Heart right ventricle (tissue), 16 donors: ENCODE results near the gene TMBIM4. TPM values are rescaled to one million over a fixed set of nuclear protein-coding genes. Genes with fewer than 3 reads are reported as not detected.
"Not testable (repeated sequence)": the region's sequence is repeated elsewhere in the genome, so short reads cannot be mapped to it uniquely, and the experiment has no call there.

Experiments
- ATAC-seq, 8 donors: fragments of 200-7000 bp; cut with Tn5 transposase; one replicate each; pipeline ENCODE4 v1.9.1; 2020; ENCODE audit warnings: mild to moderate bottlenecking in 8 of 8, moderate library complexity in 8 of 8, moderate number of reproducible peaks in 1 of 8
- DNase-seq, 2 donors: peaks; one replicate each; pipeline ENCODE4 v3.0.0-alpha.2; 2020
- H3K27ac ChIP-seq, 10 donors: fragments of 200-600 bp; sonication (generic) in 2 of 10; one replicate each; pipeline versions ENCODE4 v1.5.0 to v1.8.0; 2020 to 2022; ENCODE audit warnings: mild to moderate bottlenecking in 3 of 10
- H3K27me3 ChIP-seq, 7 donors: fragments of 200-600 bp; one replicate each; pipeline ENCODE4 v1.8.0; 2021 to 2022; ENCODE audit warnings: mild to moderate bottlenecking in 2 of 7
- H3K36me3 ChIP-seq, 9 donors: fragments of 200-600 bp; sonication (generic) in 1 of 9; one replicate each; pipeline versions ENCODE4 v1.5.0 to v1.8.0; 2020 to 2022; ENCODE audit warnings: mild to moderate bottlenecking in 2 of 9
- H3K4me1 ChIP-seq, 9 donors: fragments of 200-600 bp; sonication (generic) in 1 of 9; one replicate each; pipeline versions ENCODE4 v1.5.0 to v1.8.0; 2020 to 2022; ENCODE audit warnings: mild to moderate bottlenecking in 4 of 9
- H3K4me3 ChIP-seq, 10 donors: fragments of 200-600 bp; sonication (generic) in 2 of 10; one replicate each; pipeline versions ENCODE4 v1.5.0 to v1.8.0; 2020 to 2022; ENCODE audit warnings: mild to moderate bottlenecking in 7 of 10, moderate library complexity in 2 of 10
- H3K9me3 ChIP-seq, 11 donors: fragments of 200-600 bp in 10 of 11; sonication (generic) in 2 of 11; one replicate each; pipeline versions ENCODE4 v1.5.0 to v1.8.0; 2013 to 2022; ENCODE audit warnings: mild to moderate bottlenecking in 2 of 11, control low read depth in 1 of 11, moderate library complexity in 1 of 11
- CTCF ChIP-seq, 9 donors: fragments of 200-600 bp; sonication (generic) in 2 of 9; IDR thresholded peaks; one replicate each; pipeline versions ENCODE4 v1.5.0 to v1.8.0; 2021 to 2022; ENCODE audit warnings: antibody characterized with exemption in 9 of 9, mild to moderate bottlenecking in 5 of 9, moderate library complexity in 1 of 9
- WGBS, 2 donors: extraction: QIAGEN DNeasy Blood & Tissue Kit; methylation state at CpG; one replicate each; pipeline ENCODE4 v1.1.7; 2013; ENCODE audit warnings: inconsistent platforms in 1 of 2; 5-methylcytosine and 5-hydroxymethylcytosine counted together
- intact Hi-C, 10 donors: fragments of 100-400 bp; cut with DNase I; formaldehyde crosslinking; loops; one replicate each; pipeline versions ENCODE4 v1.11.1 to v1.14.2; 2022
- polyA plus RNA-seq, 2 donors: library from polyadenylated mRNA; stranded (reverse); fragments of 200-250 nt; gene quantifications; one replicate each; pipeline ENCODE4 v1.2.3, GENCODE V29; 2013
- total RNA-seq, 10 donors: library from RNA; stranded (reverse); fragmentation: NEBNext Ultra II Directional in 3 of 10; extraction: Animal tissue kit (Norgen Biotek cat#: 25700) in 3 of 10; gene quantifications; one replicate each; pipeline versions ENCODE4 v1.2.1 to v1.2.4, GENCODE V29; 2021 to 2023
- donor health status: Arrhythmogenic right ventricular cardiomyopathy.
- donor health status: ischemic (EF 13 %, LVEDD 7.1; RV severe dilation, severe dysfunction).
- donor health status: healthy with polysubstance abuse.
- donor health status: DM: no; HTN: yes; CAD: no.
- donor health status: DM: no; HTN: no; CAD: no.
- donor health status: ischemic (EF 25% LVEDD 6.9; RV normal size, moderate dysfunction).
- donor health status: ischemic (EF 25% LVEDD 5.7; RV mildly dilated, moderate dysfunction).
- donor health status: healthy.
- donor health status: DM: yes; HTN: yes; CAD: no.
- donor health status: Ischemic cardiomyopathy.
- donor health status: ischemic (EF 35%, LVEDD 5.7; RV mildly dilated, moderate dysfunction).
- donor health status: nonischemic (EF 11% LVEDD 7.7; RV severe dilation, severe dysfunction).
- donor health status: DM: yes; HTN: yes; CAD: no.
- donor health status: PGD.
- donor health status: ischemic (EF 29% LVEDD 5.4; RV normal size, mild dysfunction).
- donor health status: nonischemic (EF 23%, LVEDD 6.1; RV moderate dilation, normal function).

The TMBIM4 gene
- total and polyA plus RNA-seq, 12 donors = 54.8 to 126 (median 66.2) TPM

DNA sequence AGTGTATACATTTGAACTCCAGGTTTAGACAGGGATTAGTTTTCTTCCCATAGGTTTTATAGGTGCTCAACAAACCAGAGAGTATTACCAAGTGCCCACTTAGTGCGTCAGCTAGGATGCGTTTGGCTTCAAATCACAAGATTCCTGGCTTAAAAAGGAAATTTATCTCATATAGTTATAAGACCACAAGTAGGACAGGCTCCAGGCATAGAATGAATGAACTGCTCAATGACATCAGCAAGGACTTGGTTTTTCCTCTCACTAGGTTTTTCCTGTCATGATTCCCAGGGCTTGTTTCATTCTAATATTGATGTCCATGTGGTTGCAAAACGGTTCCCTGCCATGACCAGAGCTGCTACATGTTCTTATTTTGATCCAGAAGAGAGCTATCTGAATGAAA lies 13.2 kb upstream of the TMBIM4 start:
- Histone ChIP-seq H3K36me3 (no peaks in the 10 kb centered on the region), H3K4me1 (peaks cover 0 to 7% (median 0%) of the 10 kb centered on the region in 9 donors), H3K4me3 (no peak overlapping the region), H3K27me3 (peaks cover 0 to 4% (median 0%) of the 10 kb centered on the region in 7 donors), H3K9me3 (peaks cover 0 to 2% (median 0%) of the 10 kb centered on the region in 11 donors), H3K27ac (no peak overlapping the region)
- no peak for TF ChIP-seq CTCF (IDR thresholded peaks at IDR 0.05)
- DNase-seq (no peak), ATAC-seq (no peak)
- 78 to 80% methylated on average over 3 of the region's 3 CpGs for WGBS, 2 donors
- intact Hi-C loops = loop anchor here in 1 of 10 donors (10.0 kb wide), 1 partner anchor 52 kb away; no protein-coding TSS in a partner anchor

DNA sequence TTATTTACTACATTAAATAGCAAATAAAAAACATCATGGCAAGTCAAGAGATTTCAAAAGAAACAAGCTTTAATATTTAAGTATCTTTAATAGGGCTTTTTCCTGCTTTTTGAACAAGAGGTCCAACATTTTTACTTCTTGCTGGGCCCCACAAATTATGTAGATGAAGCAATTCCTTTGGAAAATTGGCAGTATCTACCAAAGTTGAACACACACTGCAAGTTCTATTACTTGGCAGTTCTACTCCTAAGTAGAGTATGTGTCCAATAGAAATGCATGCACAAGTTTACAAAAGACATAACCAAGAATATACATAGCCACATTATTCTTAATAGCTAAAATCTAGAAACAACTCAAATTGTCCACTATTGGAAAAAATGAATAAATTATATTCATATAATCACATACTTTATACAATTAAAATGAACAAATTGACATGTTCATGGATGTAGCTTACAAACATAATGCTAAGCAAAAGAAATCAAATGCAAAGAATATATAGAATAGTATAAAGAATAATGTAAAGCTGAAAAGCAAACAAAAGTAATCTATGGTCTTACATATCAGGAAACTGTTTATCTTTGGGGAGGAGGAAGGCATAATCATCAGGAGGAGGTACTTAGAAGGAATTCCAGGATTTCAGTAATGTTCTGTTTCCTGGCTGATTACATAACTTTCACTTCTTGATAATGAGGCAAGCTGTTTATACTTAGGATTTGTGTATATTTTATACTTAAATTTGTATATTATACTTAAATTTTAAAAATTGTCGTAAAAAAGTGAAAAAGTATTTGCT lies 6.5 kb upstream of the TMBIM4 start:
- Histone ChIP-seq H3K27ac (peak overlapping the region in 1 of 10 donors; percentile 2), H3K4me1 (peaks cover 0 to 24% (median 0%) of the 10 kb centered on the region in 9 donors), H3K36me3 (no peaks in the 10 kb centered on the region), H3K9me3 (peaks cover 0 to 2% (median 0%) of the 10 kb centered on the region in 11 donors), H3K4me3 (no peak overlapping the region), H3K27me3 (peaks cover 0 to 4% (median 0%) of the 10 kb centered on the region in 7 donors)
- TF ChIP-seq CTCF (IDR thresholded peaks at IDR 0.05) = no peak
- ATAC-seq (no peak), DNase-seq (no peak)
- 41 to 42% methylated on average over 1 of the region's 1 CpG for WGBS, 2 donors
- intact Hi-C loops = loop anchor here in 2 of 10 donors (10.0 kb wide), 1 partner anchor 58 kb away; no protein-coding TSS in a partner anchor

- H3K4me3 ChIP-seq, DNase-seq, H3K9me3 ChIP-seq, H3K36me3 ChIP-seq, ATAC-seq, H3K27ac ChIP-seq, H3K27me3 ChIP-seq: not testable (repeated sequence)
- intact Hi-C loops = loop anchor here in 2 of 10 donors (10.0 kb wide), 1 partner anchor 60 kb away; no protein-coding TSS in a partner anchor
- 96 to 97% methylated on average over 43 to 54 of the region's 54 CpGs for WGBS, 2 donors
- peaks cover 0 to 30% (median 3%) of the 10 kb centered on the region in 9 donors for H3K4me1 ChIP-seq
Observed at GRCh38 chr12:66174391-66175325, 4.9 kb upstream of the TMBIM4 start.

GRCh38 chr12:66170606-66171005 lies 810 bp upstream of the TMBIM4 start:
- WGBS, 2 donors = 91 to 93% methylated on average over 3 of the region's 3 CpGs
- peaks cover 3 to 43% (median 22%) of the 10 kb centered on the region in 9 donors for H3K4me1 ChIP-seq
- no peaks in the 10 kb centered on the region for H3K27me3 ChIP-seq
- H3K4me3 ChIP-seq = peak overlapping the region; percentile 51 to 90 (median 78)
- intact Hi-C loops = loop anchor here in 4 of 10 donors (2.0 to 10.0 kb wide), 3 partner anchors 18 to 64 kb away; partner anchors contain the start of gene IRAK3 (in 1 of the 4)
- DNase-seq = no peak
- peaks cover 0 to 11% (median 0%) of the 10 kb centered on the region in 9 donors for H3K36me3 ChIP-seq
- peak overlapping the region in 9 of 10 donors; percentile 91 to 100 (median 98) for H3K27ac ChIP-seq
- peaks cover 0 to 1% (median 0%) of the 10 kb centered on the region in 11 donors for H3K9me3 ChIP-seq
- no peak for TF ChIP-seq CTCF (IDR thresholded peaks at IDR 0.05)
- no peak for ATAC-seq
